ENCODE data around the gene ZNF689.
A peak's percentile ranks its signal among the peaks of the same experiment; 100 is the strongest.
"Not testable (repeated sequence)": the region's sequence is repeated elsewhere in the genome, so short reads cannot be mapped to it uniquely, and the experiment has no call there.

The ZNF689 gene

GRCh38 chr16:30649725-30650368 lies 39.7 kb upstream of the ZNF689 start:
- no peak for TF ChIP-seq CTCF (IDR thresholded peaks at IDR 0.05; ENCODE audit: control insufficient read depth, insufficient read depth, low read depth, low read length, missing control alignments)

DNA sequence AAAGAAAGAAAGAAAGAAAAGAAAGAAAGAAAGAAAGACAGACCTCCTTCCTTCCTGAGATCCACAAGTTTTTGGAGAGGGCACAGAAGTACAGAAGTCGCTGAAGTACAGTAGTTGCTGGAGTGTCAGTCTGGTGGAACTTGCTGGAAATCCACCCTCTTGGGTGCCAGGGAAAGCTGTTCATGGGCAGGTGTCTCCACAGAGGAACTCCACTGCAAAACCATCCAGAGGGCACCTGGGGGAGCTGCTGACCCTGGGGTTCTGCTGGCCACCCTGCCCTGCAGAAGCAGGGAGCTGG lies 37.0 kb upstream of the ZNF689 start:
- TF ChIP-seq CTCF (IDR thresholded peaks at IDR 0.05; ENCODE audit: control insufficient read depth, insufficient read depth, low read depth, low read length, missing control alignments) = no peak
- DNase-seq (ENCODE audit: low read depth) = no peak
- no peak overlapping the region for H3K4me3 ChIP-seq (ENCODE audit: control insufficient read depth, low read depth, low read length)

More at GRCh38 chr16:30649725-30650368, 39.7 kb upstream of the ZNF689 start:
- no peak for DNase-seq (ENCODE audit: low read depth)
- H3K4me3 ChIP-seq (ENCODE audit: control insufficient read depth, low read depth, low read length) = peak overlapping the region; percentile 35

GRCh38 chr16:30645727-30646126 lies 35.5 kb upstream of the ZNF689 start:
- TF ChIP-seq CTCF (IDR thresholded peaks at IDR 0.05; ENCODE audit: control insufficient read depth, insufficient read depth, low read depth, low read length, missing control alignments) = no peak
- DNase-seq (ENCODE audit: low read depth) = no peak

GRCh38 chr16:30644334-30644830 lies 34.2 kb upstream of the ZNF689 start:
- no peak overlapping the region for H3K4me3 ChIP-seq (ENCODE audit: control insufficient read depth, low read depth, low read length)
- no peak for TF ChIP-seq CTCF (IDR thresholded peaks at IDR 0.05; ENCODE audit: control insufficient read depth, insufficient read depth, low read depth, low read length, missing control alignments)
- DNase-seq (ENCODE audit: low read depth) = no peak

More at GRCh38 chr16:30645727-30646126, 35.5 kb upstream of the ZNF689 start:
- no peak overlapping the region for H3K4me3 ChIP-seq (ENCODE audit: control insufficient read depth, low read depth, low read length)

DNA sequence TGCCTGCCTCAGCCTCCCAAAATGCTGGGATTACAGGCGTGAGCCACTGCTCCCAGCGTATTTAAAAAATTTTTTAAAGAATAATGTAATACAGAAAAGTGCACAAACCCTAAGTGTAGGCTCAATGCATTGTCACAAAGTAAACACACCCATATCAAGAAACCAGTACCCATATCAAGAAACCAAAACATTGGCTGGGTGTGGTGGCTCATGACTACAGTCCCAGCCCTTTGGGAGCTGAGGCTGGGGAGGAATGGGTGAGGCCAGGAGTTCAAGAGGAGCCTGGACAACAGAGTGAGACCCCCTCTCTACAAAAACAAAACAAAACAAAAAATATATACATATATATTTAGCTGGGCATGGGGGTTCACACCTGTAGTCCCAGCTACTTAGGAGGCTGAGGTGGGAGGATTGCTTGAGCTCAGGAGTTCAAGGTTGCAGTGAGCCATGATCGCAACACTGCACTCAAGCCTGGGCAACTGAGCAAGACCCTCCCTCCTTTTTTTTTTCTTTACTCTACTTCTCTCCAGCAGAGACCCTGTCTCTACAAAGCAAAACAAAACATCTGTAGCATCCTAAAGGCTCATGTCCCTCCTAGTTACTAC lies 31.3 kb upstream of the ZNF689 start:
- no peak for TF ChIP-seq CTCF (IDR thresholded peaks at IDR 0.05; ENCODE audit: control insufficient read depth, insufficient read depth, low read depth, low read length, missing control alignments)
- DNase-seq (ENCODE audit: low read depth) = no peak
- H3K4me3 ChIP-seq (ENCODE audit: control insufficient read depth, low read depth, low read length) = no peak overlapping the region

- no peak for DNase-seq (ENCODE audit: low read depth)
- H3K4me3 ChIP-seq (ENCODE audit: control insufficient read depth, low read depth, low read length) = no peak overlapping the region
- peak; percentile 70 for TF ChIP-seq CTCF (IDR thresholded peaks at IDR 0.05; ENCODE audit: control insufficient read depth, insufficient read depth, low read depth, low read length, missing control alignments)
Observed at GRCh38 chr16:30637944-30638343, 27.8 kb upstream of the ZNF689 start.

DNA sequence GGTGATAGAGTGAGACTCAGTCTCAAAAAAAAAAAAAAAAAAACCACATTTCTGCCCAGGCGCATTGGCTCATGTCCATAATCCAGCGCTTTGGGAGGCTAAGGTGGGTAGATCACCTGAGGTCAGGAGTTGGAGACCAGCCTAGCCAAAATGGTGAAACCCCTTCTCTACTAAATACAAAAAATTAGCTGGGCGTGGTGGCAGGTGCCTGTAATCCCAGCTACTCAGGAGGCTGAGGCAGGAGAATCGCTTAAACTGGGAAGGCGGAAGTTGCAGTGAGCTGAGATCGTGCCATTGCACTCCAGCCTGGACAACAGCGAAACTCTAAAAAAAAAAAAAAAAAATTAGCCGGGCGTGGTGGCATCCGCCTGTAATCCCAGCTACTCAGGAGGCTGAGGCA lies 26.9 kb upstream of the ZNF689 start:
- H3K4me3 ChIP-seq (ENCODE audit: control insufficient read depth, low read depth, low read length) = not testable (repeated sequence)

More for the DNA sequence above, 26.9 kb upstream of the ZNF689 start:
- DNase-seq (ENCODE audit: low read depth) = not testable (repeated sequence)

Measured in AG09309 (cell line).